ENCODE data around the gene AGR2. TPM values are rescaled to one million over a fixed set of nuclear protein-coding genes. Genes with fewer than 3 reads are reported as not detected.

The AGR2 gene
- total and polyA plus RNA-seq, 2 experiments from 2014 or later = 0.38 TPM; not detected in 1

- Histone ChIP-seq H3K4me1 (ENCODE audit: low read depth) (peaks cover 7% of the 10 kb centered on the region), H3K27me3 (no peaks in the 10 kb centered on the region), H3K36me3 (no peaks in the 10 kb centered on the region), H3K27ac (no peak overlapping the region), H3K4me3 (no peak overlapping the region), H3K9me3 (ENCODE audit: low read depth) (no peaks in the 10 kb centered on the region)
- TF ChIP-seq CTCF (IDR thresholded peaks at IDR 0.05; ENCODE audit: low read depth, low read length) = no peak
- no peak for DNase-seq (ENCODE audit: low read depth in 1 of 2, low spot score in 1 of 2)
Observed at GRCh38 chr7:16839646-16840045, 34.8 kb upstream of the AGR2 start.

- Histone ChIP-seq H3K36me3 (no peaks in the 10 kb centered on the region), H3K9me3 (ENCODE audit: low read depth) (no peaks in the 10 kb centered on the region), H3K27ac (no peak overlapping the region), H3K27me3 (no peaks in the 10 kb centered on the region), H3K4me3 (no peak overlapping the region), H3K4me1 (ENCODE audit: low read depth) (peaks cover 7% of the 10 kb centered on the region)
- no peak for TF ChIP-seq CTCF (IDR thresholded peaks at IDR 0.05; ENCODE audit: low read depth, low read length)
- DNase-seq (ENCODE audit: low read depth in 1 of 2, low spot score in 1 of 2) = no peak
Observed at GRCh38 chr7:16838891-16839290, 34.1 kb upstream of the AGR2 start.

GRCh38 chr7:16838386-16838785 is 33.6 kb upstream of the AGR2 start:
- Histone ChIP-seq H3K27me3 (no peaks in the 10 kb centered on the region), H3K9me3 (ENCODE audit: low read depth) (no peaks in the 10 kb centered on the region), H3K36me3 (no peaks in the 10 kb centered on the region), H3K4me1 (ENCODE audit: low read depth) (peaks cover 7% of the 10 kb centered on the region), H3K27ac (no peak overlapping the region), H3K4me3 (no peak overlapping the region)
- no peak for DNase-seq (ENCODE audit: low read depth in 1 of 2, low spot score in 1 of 2)
- TF ChIP-seq CTCF (IDR thresholded peaks at IDR 0.05; ENCODE audit: low read depth, low read length) = no peak

GRCh38 chr7:16836481-16836880 is 31.7 kb upstream of the AGR2 start:
- no peaks in the 10 kb centered on the region for H3K9me3 ChIP-seq (ENCODE audit: low read depth)
- H3K27ac ChIP-seq = no peak overlapping the region
- H3K36me3 ChIP-seq = no peaks in the 10 kb centered on the region
- peaks cover 7% of the 10 kb centered on the region for H3K4me1 ChIP-seq (ENCODE audit: low read depth)
- H3K27me3 ChIP-seq = no peaks in the 10 kb centered on the region
- DNase-seq (ENCODE audit: low read depth in 1 of 2, low spot score in 1 of 2) = no peak
- TF ChIP-seq CTCF (IDR thresholded peaks at IDR 0.05; ENCODE audit: low read depth, low read length) = no peak
- H3K4me3 ChIP-seq = no peak overlapping the region

- no peak for TF ChIP-seq CTCF (IDR thresholded peaks at IDR 0.05; ENCODE audit: low read depth, low read length)
- Histone ChIP-seq H3K4me1 (ENCODE audit: low read depth) (no peaks in the 10 kb centered on the region), H3K27ac (no peak overlapping the region)
Observed at GRCh38 chr7:16833373-16833772, 28.6 kb upstream of the AGR2 start.

GRCh38 chr7:16826060-16826459 is 21.3 kb upstream of the AGR2 start:
- Histone ChIP-seq H3K9me3 (ENCODE audit: low read depth) (no peaks in the 10 kb centered on the region), H3K27ac (no peak overlapping the region), H3K4me1 (ENCODE audit: low read depth) (no peaks in the 10 kb centered on the region), H3K36me3 (no peaks in the 10 kb centered on the region), H3K4me3 (no peak overlapping the region), H3K27me3 (no peaks in the 10 kb centered on the region)
- no peak for TF ChIP-seq CTCF (IDR thresholded peaks at IDR 0.05; ENCODE audit: low read depth, low read length)
- no peak for DNase-seq (ENCODE audit: low read depth in 1 of 2, low spot score in 1 of 2)

More at GRCh38 chr7:16833373-16833772, 28.6 kb upstream of the AGR2 start:
- Histone ChIP-seq H3K4me3 (no peak overlapping the region), H3K27me3 (no peaks in the 10 kb centered on the region), H3K36me3 (no peaks in the 10 kb centered on the region), H3K9me3 (ENCODE audit: low read depth) (no peaks in the 10 kb centered on the region)
- DNase-seq (ENCODE audit: low read depth in 1 of 2, low spot score in 1 of 2) = no peak
